Smooth muscle cell of the brain vasculature (primary cell): ENCODE data around the gene HPSE2.
"Not testable (repeated sequence)": the region's sequence is repeated elsewhere in the genome, so short reads cannot be mapped to it uniquely, and the experiment has no call there.

Experiments used
- DNase-seq: peaks from one replicate; pipeline ENCODE4 v3.0.0-alpha.2; 2012; ENCODE audit warnings: low read depth, low spot score

The HPSE2 gene

DNA sequence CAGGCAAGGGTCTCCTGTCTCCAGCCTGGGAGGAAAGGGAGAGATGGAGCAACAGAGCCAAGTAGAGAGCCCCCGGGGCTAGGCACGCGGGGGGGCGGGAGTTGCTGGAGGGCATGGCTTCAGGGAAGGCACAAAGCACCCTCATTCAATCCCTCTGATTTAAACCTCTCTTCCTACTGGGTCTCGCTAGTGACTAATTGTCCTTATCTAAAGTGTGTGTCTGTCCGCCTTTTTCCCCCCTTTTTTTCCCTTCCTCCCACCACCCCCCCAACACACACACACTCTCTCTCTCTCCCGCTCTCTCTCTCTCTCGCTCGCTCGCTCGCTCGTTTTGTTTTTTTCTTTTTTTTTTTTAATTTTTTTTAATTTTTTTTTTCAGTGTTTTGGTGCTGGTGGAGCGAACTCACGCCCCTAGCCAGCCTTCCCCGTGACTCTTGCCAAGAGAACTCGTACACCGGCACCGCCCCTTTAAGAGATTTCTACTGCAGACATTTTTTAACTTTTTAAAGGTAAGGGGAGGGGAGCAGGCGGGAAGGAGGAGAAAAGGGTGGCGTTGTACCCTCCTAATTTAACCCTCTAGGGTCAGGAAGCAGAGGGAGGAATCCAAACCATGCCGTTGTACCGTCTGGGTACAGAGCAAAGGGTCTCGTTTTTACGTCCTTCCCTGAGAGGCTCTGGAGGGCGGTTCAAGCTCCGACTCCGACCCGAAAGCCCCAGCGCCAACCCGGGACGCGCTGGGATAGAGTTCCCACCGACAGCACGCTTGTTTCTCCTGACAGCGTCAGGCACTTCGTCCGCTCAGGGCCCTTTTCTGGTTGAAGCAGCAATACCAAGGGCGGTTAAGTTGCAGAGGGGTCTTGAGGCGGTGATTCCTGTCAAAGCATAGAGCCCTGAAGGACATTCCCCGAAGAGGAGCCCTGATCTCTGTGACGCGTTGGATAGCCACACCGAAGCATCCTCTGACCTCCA is at the start of gene HPSE2:
TSS of gene HPSE2 (minus strand) at position 195 of the 969 bp plus-strand sequence.
- DNase-seq: no peak

DNA sequence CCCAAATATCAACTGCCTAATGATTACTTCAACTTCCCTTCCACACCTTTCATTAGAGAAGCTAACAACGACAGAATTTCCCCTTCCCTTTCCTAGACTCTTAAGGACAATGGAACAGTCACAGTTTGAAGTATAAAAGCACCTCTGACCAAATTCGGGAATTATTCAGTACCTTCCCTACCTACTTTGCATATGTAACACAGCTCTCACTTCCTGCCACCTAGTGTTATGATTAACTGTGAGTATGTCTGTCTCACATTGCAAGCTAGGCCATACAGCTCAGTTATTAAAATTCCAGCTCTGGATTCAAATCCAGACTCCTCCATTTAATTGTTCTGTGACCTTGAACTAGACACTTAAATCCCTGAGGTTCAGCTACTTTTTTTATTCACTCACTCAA is 44.8 kb upstream of the HPSE2 start:
- DNase-seq: no peak

DNA sequence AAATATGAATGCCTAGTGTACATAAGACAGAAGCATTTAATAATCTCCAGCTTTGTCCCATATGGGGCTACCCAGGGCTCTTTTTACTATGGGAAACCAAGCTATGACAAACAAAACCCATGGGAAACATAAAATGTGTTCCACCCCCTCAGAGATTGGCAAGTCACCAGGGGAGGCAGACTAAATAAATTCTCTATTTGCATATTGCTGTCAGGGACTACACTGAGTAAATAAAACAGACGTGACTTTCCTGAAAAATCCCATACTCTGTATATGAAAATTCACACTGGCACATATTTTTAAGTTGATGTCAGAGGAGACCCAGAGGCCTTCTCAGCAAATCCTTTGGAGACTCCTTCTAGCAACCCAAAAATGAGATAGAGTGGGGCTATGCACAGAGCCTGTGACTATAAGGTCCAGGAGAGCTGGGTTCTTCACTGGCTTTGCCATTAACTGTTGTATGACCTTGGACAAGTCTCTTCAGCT is 44.0 kb upstream of the HPSE2 start:
- DNase-seq: no peak

DNA sequence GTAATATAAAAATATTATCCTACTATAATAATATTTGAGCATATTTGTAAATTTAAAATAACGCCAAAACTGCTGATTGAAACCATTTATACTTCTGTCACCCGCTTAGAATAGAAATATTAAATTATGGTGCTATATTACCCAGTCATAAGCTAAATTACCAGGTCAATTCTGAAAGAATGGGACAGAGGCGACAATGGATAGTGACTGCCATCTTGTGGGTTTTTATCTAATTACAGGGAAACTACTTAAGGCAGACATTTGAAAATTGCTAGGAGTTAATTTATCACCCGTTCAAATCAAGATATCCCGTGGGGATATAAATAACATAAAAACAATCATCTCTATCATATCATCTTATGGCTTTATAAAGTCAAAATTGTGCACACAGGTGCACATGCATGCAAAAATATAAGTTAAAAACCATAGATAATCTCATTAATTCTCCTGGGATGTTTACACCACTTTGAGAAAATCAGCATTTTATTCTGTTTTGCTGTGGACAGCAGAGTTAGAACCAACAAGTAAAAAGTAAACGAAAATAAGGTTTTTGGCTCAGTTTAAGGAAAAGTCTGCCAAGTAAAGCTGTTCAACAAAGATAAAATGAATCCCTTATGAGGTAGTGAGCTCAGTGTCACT is 41.3 kb upstream of the HPSE2 start:
- no peak for DNase-seq

DNA sequence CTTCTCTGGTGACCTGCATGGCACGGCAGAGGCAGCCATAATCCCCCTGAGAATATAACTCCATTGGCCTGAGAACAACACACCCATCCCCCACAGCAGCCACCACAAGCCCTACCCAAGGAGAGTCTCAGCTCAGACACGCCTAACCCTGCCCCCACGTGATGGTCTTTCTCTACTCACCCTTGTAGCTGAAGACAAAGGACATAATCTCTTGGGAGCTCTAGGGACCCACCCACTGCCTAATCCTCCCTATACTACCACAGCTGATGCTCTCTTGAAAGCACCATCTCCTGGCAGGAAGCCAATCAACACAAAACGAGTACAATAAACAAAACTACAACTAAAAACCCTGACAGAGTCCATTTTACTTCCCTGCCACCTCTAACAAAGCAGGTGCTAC is 30.7 kb upstream of the HPSE2 start:
- DNase-seq: no peak

DNA sequence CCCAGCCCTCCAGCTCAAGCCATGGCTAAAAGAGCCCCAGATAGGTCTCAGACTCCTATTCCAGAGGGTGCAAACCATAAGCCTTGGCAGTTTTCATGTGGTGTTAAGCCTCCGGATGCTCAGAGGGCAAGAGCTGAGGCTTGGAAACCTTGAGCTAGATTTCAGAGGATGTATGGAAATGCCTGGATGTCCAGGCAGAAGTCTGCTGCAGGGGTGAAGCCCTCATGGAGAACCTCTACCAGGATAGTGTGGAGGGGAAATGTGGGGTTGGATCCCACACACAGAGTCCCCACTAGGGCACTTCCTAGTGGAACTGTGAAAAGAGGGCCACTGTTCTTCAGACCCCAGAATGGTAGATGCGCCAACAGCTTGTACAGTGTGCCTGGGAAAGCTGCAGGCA is 13.2 kb upstream of the HPSE2 start:
- DNase-seq: no peak

DNA sequence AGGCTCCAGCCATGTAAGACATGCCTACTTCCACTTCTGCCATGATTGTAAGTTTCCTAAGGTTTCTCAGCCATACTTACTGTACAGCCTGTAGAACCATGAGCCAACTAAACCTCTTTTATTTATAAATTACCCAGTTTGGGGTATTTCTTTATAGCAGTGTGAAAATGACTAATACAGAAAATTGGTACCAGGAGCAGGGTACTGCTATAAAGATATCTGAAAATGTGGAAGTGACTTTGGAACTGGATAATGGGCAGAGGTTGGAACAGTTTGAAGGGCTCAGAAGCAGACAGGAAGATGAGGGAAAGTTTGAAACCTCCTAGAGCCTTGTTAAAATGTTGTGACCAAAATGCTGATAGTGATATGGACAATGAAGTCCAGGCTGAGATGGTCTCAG is 12.2 kb upstream of the HPSE2 start:
- not testable (repeated sequence) for DNase-seq

DNA sequence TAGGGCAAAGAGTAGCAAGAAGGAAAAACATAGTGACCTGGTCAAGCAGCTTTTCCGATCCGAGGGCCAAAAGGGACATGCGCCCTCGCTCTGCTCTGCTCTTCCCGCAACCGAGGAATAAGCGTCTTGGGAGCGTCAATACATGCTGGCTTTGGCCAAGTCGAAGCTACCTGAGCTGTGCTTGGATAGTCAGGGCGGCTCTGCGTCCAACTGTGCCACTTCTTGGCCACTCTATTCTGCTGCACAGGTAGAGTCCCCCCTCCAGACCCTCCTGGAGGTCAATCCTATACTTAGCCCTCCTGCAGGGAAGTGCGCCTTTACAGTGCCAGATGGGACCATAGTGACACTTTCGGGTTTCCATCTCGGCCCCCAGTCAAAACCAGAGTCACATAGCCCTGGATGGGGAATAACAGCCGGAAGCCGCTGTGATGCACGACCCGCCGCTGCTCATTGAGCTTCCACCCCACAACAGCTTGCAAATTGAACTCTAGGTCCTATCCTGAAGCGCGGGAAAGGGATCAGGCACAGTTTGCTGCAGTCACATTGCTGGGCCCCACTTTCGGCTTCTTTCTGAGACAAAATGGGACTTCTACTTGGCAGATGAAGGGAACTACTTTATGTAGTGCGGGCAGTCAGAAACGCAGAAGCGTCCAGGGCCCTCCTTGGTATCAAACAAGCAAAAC is 1.1 kb upstream of the HPSE2 start:
- DNase-seq: no peak

DNA sequence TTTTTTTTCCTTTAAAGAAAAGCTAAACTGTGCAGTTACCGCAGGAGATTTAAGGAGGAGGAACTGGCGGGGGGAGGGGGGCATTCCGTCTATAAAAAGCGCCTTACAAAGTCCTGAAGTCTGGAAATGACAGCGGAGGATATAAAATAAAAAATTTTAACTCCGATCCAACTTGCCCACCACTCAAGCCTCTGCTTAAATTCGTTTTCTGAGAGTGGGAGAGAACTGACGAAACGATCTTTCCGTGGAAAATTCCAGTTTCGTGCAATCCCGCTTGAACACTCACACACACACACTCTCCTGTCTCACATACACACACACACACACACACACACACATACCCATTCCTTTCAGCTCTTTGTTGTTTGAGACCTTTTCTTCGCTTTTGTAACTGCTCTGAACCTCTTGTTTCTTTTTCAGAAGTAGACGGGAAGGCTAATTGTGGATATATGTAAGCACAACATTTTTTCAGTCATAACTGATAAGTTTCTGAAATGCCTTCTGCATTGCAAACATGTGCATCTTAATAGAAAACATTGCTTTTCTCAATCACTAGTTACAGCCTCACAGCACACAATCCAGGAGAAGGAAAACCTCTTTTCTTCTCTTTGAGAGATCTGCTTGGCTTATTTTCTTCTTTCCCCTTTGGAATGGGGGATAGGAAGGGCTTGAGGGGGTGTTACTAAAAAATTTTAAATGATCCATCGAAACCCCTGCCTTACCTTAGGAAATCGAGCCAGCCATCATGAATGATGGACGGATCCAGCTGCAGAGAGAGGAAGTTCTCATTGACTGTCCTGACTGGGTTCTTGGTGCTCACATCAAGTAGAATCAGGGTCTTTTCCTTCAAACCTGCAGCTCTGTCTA is 628 bp downstream of the HPSE2 start:
- no peak for DNase-seq

DNA sequence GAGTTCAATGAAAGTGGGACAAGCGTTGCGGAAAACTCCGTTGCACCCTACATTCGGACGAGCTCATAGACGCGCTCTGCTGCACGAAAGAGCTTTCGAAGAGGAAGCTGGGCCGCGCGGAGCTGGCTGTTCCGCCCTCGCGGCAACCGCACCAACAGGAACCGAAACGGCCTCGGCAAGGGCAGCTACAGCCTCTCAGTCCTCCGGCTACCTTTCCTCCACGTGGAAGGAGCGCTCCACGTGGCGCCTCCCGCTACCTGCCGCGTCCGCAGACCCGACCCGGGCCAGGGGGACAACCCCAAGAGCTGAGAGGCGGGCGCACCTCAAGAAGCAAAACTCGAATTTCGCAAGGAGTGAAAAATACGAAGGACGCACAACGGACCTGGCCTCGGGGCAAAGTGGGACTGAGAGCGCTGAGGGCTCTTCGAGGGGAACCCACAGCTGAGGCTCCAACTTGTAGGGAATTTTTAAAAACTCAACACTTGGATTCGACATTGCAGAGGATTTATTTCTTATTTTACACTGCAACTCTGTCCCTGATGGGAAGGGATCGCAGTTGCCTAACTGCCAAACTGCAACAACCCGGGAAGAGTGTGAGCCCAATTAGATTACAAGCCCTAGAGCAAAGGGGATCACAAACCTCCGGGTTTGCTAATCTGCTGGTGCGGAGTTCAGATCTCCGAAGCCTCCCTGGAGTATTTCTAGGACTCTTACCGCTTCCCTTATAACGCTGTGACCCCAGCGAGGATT is 1.4 kb downstream of the HPSE2 start:
- DNase-seq: peak; percentile 1

DNA sequence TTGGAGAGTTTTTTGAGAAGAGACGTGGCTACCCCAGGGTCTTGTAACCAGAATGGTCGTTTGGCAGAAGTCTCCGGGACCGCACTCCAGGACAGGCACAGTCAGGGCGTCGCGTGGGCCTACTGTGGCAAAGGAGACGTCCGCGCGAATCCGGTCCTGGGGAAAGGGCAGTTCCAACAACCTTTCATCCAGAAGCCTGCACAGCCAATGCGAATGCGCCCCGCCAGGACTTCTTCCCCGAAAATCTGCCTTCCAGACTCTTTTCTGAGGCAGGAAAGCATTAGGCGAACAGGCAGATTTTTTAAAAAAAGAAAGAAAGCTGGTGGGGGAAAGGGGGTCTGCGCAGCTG is 2.0 kb downstream of the HPSE2 start:
- no peak for DNase-seq

DNA sequence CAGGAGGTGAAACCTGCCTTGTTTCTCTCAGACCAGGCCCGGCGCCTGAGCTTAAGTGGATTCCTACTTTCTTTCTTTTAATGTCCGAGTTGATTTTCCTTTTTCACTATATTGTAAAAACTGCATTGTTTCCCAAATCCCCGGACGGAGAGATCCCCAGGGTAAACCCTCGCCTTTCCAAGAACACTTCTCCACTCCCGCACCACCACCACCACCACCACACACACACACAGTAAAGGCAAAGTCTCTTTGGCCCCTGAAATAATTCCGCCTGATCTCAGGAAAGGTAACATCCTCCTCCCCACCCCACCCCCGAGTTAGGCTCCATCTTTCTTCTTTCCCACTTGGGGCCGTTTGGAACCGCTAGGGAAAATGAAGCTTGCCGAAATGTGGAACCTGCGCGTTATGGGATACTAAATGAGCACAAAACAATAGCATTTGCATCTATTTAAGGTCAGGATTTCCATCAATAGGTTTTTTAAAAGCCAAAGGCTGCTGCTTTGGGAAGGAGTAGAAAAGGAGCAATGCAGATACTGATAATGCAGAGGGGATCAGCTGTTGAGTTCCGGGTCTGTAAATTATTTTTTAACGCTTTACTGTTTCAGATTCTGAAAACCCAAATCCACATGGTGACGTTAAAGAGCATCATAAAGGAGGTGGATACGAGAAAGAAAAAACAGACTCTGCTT is 2.5 kb downstream of the HPSE2 start:
- no peak for DNase-seq

DNA sequence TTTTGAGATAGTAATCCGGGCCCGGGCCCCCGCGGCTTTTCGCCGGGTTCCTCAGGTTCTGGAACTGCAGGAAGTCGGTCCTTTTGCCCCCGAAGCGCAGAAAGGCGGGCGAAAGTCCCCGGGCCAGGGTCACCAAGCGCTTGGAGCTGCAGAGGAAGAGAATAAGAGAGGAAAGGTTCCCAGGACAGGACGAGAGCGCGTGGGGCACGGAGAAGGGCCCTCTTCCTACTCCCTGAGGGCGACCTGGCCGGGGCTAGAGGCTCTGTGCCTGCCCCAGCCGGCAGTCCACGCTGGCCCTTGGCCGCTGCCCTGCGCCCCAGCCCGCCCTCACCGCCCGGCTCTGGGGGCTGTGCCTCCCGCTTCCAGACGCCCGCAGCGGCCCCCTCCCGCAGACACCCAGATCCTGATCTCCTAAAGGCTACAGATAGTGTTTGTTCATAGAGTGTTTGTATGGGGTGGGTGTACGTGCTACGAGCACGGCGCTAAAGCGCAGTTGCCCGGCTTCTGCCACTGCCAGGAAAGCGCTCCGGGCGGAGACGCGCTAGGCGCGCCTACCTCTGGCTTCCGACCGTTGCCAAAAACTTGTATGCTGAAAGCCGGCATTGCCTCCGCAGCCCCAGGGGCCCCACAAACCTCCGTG is 3.2 kb downstream of the HPSE2 start:
- no peak for DNase-seq

DNA sequence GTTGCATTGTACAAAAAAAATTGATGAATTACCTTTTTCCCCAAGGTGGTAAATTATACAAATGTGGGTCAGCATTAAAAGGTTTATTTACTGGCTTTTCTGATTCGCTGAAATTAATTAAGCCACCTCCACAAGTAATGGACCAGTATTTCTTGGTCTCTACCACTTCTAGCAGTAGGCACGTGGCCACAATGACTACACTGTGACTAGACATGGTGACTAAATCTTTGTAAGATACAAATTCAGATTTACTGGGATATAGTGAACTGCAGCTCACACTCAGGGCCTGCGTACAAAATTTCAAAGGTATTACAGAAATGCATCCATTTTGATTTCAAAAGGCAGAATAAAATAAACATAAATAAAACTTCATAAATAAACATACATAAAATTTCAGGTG is 10.9 kb downstream of the HPSE2 start:
- no peak for DNase-seq

DNA sequence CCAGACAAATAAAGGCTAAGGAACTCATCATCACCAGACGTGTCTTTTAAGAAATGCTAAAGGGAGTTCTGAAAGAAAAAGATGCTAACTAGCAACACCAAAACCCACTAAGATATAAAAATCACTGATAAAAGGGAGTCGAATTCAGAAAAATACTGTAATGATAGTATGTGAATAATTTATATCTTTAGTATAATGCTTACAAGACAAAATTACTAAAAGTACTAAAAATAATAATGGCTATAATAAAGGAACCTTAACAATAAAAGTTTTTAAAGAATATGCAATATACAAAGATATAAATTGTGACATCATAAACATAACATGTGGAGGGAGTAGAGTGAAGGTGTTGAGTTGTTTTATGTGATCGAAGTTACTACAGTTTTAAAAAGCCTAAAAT is 28.3 kb downstream of the HPSE2 start:
- no peak for DNase-seq

DNA sequence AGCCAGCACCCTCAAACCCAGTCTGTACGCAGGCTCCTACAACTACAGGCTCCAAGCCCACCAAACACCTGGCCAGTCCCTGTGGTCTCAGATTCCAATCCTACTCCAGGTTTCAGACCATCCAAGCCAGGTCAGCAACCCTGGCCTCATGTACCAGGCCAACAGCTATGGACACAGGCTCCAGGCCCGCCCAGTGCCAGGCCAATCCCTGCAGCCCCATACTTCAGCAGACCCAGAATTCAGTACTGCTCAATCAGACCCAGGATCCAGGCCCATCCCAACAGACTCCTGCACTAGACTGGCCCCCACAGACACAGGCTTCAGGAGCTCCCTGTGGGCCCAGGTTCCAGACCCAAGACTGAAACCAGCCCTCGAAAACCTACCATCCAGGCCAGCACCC is 32.3 kb downstream of the HPSE2 start:
- DNase-seq: no peak

DNA sequence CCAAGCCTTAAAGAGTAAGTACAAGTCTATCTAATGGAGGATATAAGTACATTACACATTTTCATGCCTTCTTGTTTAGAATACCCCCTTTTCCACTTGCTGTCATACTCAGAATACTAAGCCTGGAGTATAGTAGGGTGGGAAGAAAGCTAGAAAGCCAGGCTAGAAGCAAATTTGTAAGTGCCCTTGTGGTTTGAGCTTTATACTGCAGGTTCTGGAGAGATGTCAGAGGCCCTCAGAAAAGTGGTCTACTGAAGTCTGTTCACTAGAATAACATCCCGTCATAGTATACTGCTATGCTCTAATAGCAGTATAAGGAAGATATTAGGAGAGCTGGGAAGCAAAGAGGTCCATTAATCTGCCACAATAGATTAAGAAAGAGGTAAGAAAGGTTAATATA is 62.7 kb downstream of the HPSE2 start:
- DNase-seq: no peak

DNA sequence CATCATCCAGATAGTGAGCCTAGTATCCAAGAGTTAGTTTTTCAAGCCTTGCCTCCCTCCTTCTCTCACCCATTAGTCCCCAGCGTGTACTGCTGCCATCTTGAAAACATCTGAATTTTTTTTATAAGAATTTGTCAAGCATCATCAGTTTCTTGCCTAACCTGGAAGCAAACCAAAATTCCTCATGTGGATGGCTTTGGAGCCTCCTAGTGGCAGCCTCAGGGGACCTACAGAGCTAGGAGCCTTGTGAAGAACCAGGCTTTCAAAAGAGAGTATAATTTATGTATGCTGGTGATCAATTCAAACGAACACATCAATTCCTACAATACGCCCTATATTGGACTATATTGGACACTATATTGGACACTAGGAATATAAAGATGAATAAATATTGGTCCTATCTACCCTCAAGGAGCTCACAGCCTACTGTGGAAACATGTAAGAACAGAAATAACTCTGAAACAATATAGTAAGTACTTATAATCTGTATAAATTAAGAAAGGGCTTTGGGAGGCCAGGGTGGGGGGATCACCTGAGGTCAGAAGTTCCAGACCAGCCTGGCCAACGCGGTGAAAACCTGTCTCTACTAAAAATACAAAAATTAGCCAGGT is 63.4 kb downstream of the HPSE2 start:
- DNase-seq: no peak

DNA sequence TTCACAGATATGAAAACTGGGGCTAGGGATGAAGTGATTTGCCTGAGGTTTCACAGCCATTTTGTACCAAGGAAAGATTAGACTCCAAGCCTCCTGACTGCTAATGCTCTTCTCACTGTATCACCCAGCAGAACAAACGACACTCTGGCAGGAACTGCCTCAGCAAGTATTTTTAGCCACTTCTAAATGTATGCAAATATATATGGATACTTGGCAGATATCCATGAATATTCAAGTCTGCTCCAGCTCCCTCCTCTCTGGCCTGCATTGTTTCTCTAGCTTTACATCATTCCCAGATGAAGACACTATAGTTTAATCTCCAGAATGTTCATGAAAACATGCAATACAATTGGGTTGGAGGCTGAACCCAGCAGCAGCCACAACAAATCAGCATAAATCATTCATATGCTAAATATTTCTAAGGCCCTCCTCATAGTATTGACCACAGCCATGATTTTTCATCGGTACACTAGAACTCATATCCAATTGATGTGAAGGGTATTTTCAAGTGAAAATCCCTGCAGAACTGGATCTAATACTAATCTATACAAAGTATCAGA is 65.5 kb downstream of the HPSE2 start:
- no peak for DNase-seq
